Measurements from ENCODE around the gene SERPINA6.
"Not testable (repeated sequence)": the region's sequence is repeated elsewhere in the genome, so short reads cannot be mapped to it uniquely, and the experiment has no call there.

SERPINA6 gene

GRCh38 chr14:94354190-94354589 lies 31.1 kb upstream of the SERPINA6 start:
- H3K4me3 ChIP-seq (ENCODE audit: low read length in 2 of 2); H3K9ac ChIP-seq (ENCODE audit: low read length in 2 of 2); H3K27me3 ChIP-seq (ENCODE audit: control insufficient read depth in 1 of 2, insufficient read depth in 2 of 2, low read length in 2 of 2); H3K9me3 ChIP-seq (ENCODE audit: control insufficient read depth in 2 of 2, low read length in 2 of 2); H3K36me3 ChIP-seq (ENCODE audit: control insufficient read depth in 2 of 2, insufficient read depth in 2 of 2, low read length in 2 of 2); H3K4me1 ChIP-seq (ENCODE audit: control insufficient read depth, insufficient read depth, low read length); H3K27ac ChIP-seq (ENCODE audit: low read length): not testable (repeated sequence)

- H3K9me3 ChIP-seq (ENCODE audit: control insufficient read depth in 2 of 2, low read length in 2 of 2): peaks cover 0 to 4% of the 10 kb centered on the region in 2 donors
- H3K4me1 ChIP-seq (ENCODE audit: control insufficient read depth, insufficient read depth, low read length): peaks cover 3% of the 10 kb centered on the region
- H3K4me3 ChIP-seq (ENCODE audit: low read length in 2 of 2): no peak overlapping the region
- peaks cover 2 to 4% of the 10 kb centered on the region in 2 donors for H3K27me3 ChIP-seq (ENCODE audit: control insufficient read depth in 1 of 2, insufficient read depth in 2 of 2, low read length in 2 of 2)
- no peak overlapping the region for H3K9ac ChIP-seq (ENCODE audit: low read length in 2 of 2)
- no peaks in the 10 kb centered on the region for H3K36me3 ChIP-seq (ENCODE audit: control insufficient read depth in 2 of 2, insufficient read depth in 2 of 2, low read length in 2 of 2)
- H3K27ac ChIP-seq (ENCODE audit: low read length): no peak overlapping the region
Measured at GRCh38 chr14:94349276-94349675, 26.1 kb upstream of the SERPINA6 start.

GRCh38 chr14:94348836-94349235 lies 25.7 kb upstream of the SERPINA6 start:
- Histone ChIP-seq H3K4me1 (ENCODE audit: control insufficient read depth, insufficient read depth, low read length) (peaks cover 3% of the 10 kb centered on the region), H3K27me3 (ENCODE audit: control insufficient read depth in 1 of 2, insufficient read depth in 2 of 2, low read length in 2 of 2) (peaks cover 2 to 4% of the 10 kb centered on the region in 2 donors), H3K9ac (ENCODE audit: low read length in 2 of 2) (no peak overlapping the region), H3K9me3 (ENCODE audit: control insufficient read depth in 2 of 2, low read length in 2 of 2) (peaks cover 0 to 4% of the 10 kb centered on the region in 2 donors), H3K36me3 (ENCODE audit: control insufficient read depth in 2 of 2, insufficient read depth in 2 of 2, low read length in 2 of 2) (no peaks in the 10 kb centered on the region), H3K27ac (ENCODE audit: low read length) (no peak overlapping the region), H3K4me3 (ENCODE audit: low read length in 2 of 2) (no peak overlapping the region)

GRCh38 chr14:94346841-94347240 lies 23.7 kb upstream of the SERPINA6 start:
- no peak overlapping the region for H3K9ac ChIP-seq (ENCODE audit: low read length in 2 of 2)
- no peaks in the 10 kb centered on the region for H3K36me3 ChIP-seq (ENCODE audit: control insufficient read depth in 2 of 2, insufficient read depth in 2 of 2, low read length in 2 of 2)
- no peak overlapping the region for H3K27ac ChIP-seq (ENCODE audit: low read length)
- H3K9me3 ChIP-seq (ENCODE audit: control insufficient read depth in 2 of 2, low read length in 2 of 2): peaks cover 0 to 4% of the 10 kb centered on the region in 2 donors
- peaks cover 12% of the 10 kb centered on the region for H3K4me1 ChIP-seq (ENCODE audit: control insufficient read depth, insufficient read depth, low read length)
- H3K27me3 ChIP-seq (ENCODE audit: control insufficient read depth in 1 of 2, insufficient read depth in 2 of 2, low read length in 2 of 2): peaks cover 2 to 4% of the 10 kb centered on the region in 2 donors
- H3K4me3 ChIP-seq (ENCODE audit: low read length in 2 of 2): no peak overlapping the region

- H3K9ac ChIP-seq (ENCODE audit: low read length in 2 of 2); H3K36me3 ChIP-seq (ENCODE audit: control insufficient read depth in 2 of 2, insufficient read depth in 2 of 2, low read length in 2 of 2); H3K27ac ChIP-seq (ENCODE audit: low read length); H3K4me3 ChIP-seq (ENCODE audit: low read length in 2 of 2); H3K9me3 ChIP-seq (ENCODE audit: control insufficient read depth in 2 of 2, low read length in 2 of 2); H3K27me3 ChIP-seq (ENCODE audit: control insufficient read depth in 1 of 2, insufficient read depth in 2 of 2, low read length in 2 of 2): not testable (repeated sequence)
- H3K4me1 ChIP-seq (ENCODE audit: control insufficient read depth, insufficient read depth, low read length): peaks cover 14% of the 10 kb centered on the region
Measured at GRCh38 chr14:94346065-94346786, 23.1 kb upstream of the SERPINA6 start.

GRCh38 chr14:94345344-94346064 lies 22.4 kb upstream of the SERPINA6 start:
- Histone ChIP-seq H3K4me1 (ENCODE audit: control insufficient read depth, insufficient read depth, low read length) (peaks cover 14% of the 10 kb centered on the region), H3K4me3 (ENCODE audit: low read length in 2 of 2) (no peak overlapping the region), H3K36me3 (ENCODE audit: control insufficient read depth in 2 of 2, insufficient read depth in 2 of 2, low read length in 2 of 2) (no peaks in the 10 kb centered on the region), H3K27ac (ENCODE audit: low read length) (no peak overlapping the region), H3K9me3 (ENCODE audit: control insufficient read depth in 2 of 2, low read length in 2 of 2) (peaks cover 0 to 4% of the 10 kb centered on the region in 2 donors), H3K27me3 (ENCODE audit: control insufficient read depth in 1 of 2, insufficient read depth in 2 of 2, low read length in 2 of 2) (peaks cover 2 to 4% of the 10 kb centered on the region in 2 donors), H3K9ac (ENCODE audit: low read length in 2 of 2) (no peak overlapping the region)

GRCh38 chr14:94344389-94344788 lies 21.3 kb upstream of the SERPINA6 start:
- peaks cover 14% of the 10 kb centered on the region for H3K4me1 ChIP-seq (ENCODE audit: control insufficient read depth, insufficient read depth, low read length)
- peaks cover 0 to 3% of the 10 kb centered on the region in 2 donors for H3K9me3 ChIP-seq (ENCODE audit: control insufficient read depth in 2 of 2, low read length in 2 of 2)
- H3K27ac ChIP-seq (ENCODE audit: low read length): no peak overlapping the region
- H3K4me3 ChIP-seq (ENCODE audit: low read length in 2 of 2): no peak overlapping the region
- H3K27me3 ChIP-seq (ENCODE audit: control insufficient read depth in 1 of 2, insufficient read depth in 2 of 2, low read length in 2 of 2): peaks cover 2 to 4% of the 10 kb centered on the region in 2 donors
- no peak overlapping the region for H3K9ac ChIP-seq (ENCODE audit: low read length in 2 of 2)
- H3K36me3 ChIP-seq (ENCODE audit: control insufficient read depth in 2 of 2, insufficient read depth in 2 of 2, low read length in 2 of 2): no peaks in the 10 kb centered on the region

- no peak overlapping the region for H3K4me3 ChIP-seq (ENCODE audit: low read length in 2 of 2)
- H3K9ac ChIP-seq (ENCODE audit: low read length in 2 of 2): no peak overlapping the region
- H3K9me3 ChIP-seq (ENCODE audit: control insufficient read depth in 2 of 2, low read length in 2 of 2): no peaks in the 10 kb centered on the region
- no peak overlapping the region for H3K27ac ChIP-seq (ENCODE audit: low read length)
- no peaks in the 10 kb centered on the region for H3K36me3 ChIP-seq (ENCODE audit: control insufficient read depth in 2 of 2, insufficient read depth in 2 of 2, low read length in 2 of 2)
- H3K27me3 ChIP-seq (ENCODE audit: control insufficient read depth in 1 of 2, insufficient read depth in 2 of 2, low read length in 2 of 2): peaks cover 0 to 3% of the 10 kb centered on the region in 2 donors
- peaks cover 14% of the 10 kb centered on the region for H3K4me1 ChIP-seq (ENCODE audit: control insufficient read depth, insufficient read depth, low read length)
Measured at GRCh38 chr14:94343238-94344005, 20.3 kb upstream of the SERPINA6 start.

- Histone ChIP-seq H3K9me3 (ENCODE audit: control insufficient read depth in 2 of 2, low read length in 2 of 2) (no peaks in the 10 kb centered on the region), H3K9ac (ENCODE audit: low read length in 2 of 2) (no peak overlapping the region), H3K27me3 (ENCODE audit: control insufficient read depth in 1 of 2, insufficient read depth in 2 of 2, low read length in 2 of 2) (no peaks in the 10 kb centered on the region), H3K4me1 (ENCODE audit: control insufficient read depth, insufficient read depth, low read length) (peaks cover 14% of the 10 kb centered on the region), H3K4me3 (ENCODE audit: low read length in 2 of 2) (no peak overlapping the region), H3K27ac (ENCODE audit: low read length) (no peak overlapping the region), H3K36me3 (ENCODE audit: control insufficient read depth in 2 of 2, insufficient read depth in 2 of 2, low read length in 2 of 2) (no peaks in the 10 kb centered on the region)
Measured at GRCh38 chr14:94342334-94342934, 19.3 kb upstream of the SERPINA6 start.

- Histone ChIP-seq H3K4me1 (ENCODE audit: control insufficient read depth, insufficient read depth, low read length) (peaks cover 14% of the 10 kb centered on the region), H3K27ac (ENCODE audit: low read length) (no peak overlapping the region), H3K36me3 (ENCODE audit: control insufficient read depth in 2 of 2, insufficient read depth in 2 of 2, low read length in 2 of 2) (no peaks in the 10 kb centered on the region), H3K27me3 (ENCODE audit: control insufficient read depth in 1 of 2, insufficient read depth in 2 of 2, low read length in 2 of 2) (no peaks in the 10 kb centered on the region), H3K9ac (ENCODE audit: low read length in 2 of 2) (no peak overlapping the region), H3K4me3 (ENCODE audit: low read length in 2 of 2) (no peak overlapping the region), H3K9me3 (ENCODE audit: control insufficient read depth in 2 of 2, low read length in 2 of 2) (no peaks in the 10 kb centered on the region)
Measured at GRCh38 chr14:94341656-94342333, 18.7 kb upstream of the SERPINA6 start.
